ENCODE data around the gene CRYBA1.

GRCh38 chr17:29233301-29233700 is 13.4 kb upstream of the CRYBA1 start:
- no peak for TF ChIP-seq SUZ12 (IDR thresholded peaks at IDR 0.05; ENCODE audit: low read length)
- TF ChIP-seq SIN3A (conservative IDR thresholded peaks at IDR 0.05 in 1 of 2, IDR thresholded peaks at IDR 0.05 in 1 of 2; ENCODE audit: low read depth in 1 of 2, low read length in 2 of 2): no peak
- TF ChIP-seq MAFK (IDR thresholded peaks at IDR 0.05; ENCODE audit: low read depth, low read length): no peak
- no peak for TF ChIP-seq POLR2AphosphoS5 (IDR thresholded peaks at IDR 0.05; ENCODE audit: low read depth, low read length)
- TF ChIP-seq POLR2A (IDR thresholded peaks at IDR 0.05; ENCODE audit: control extremely low read depth in 1 of 2, low read depth in 2 of 2, low read length in 2 of 2): no peak
- no peak for TF ChIP-seq CTCF (IDR thresholded peaks at IDR 0.05; ENCODE audit: control extremely low read depth in 1 of 3, insufficient read depth in 1 of 3, low read depth in 1 of 3, low read length in 3 of 3)
- no peak for TF ChIP-seq YY1 (IDR thresholded peaks at IDR 0.05; ENCODE audit: low read depth, low read length)
- no peak for TF ChIP-seq SP4 (IDR thresholded peaks at IDR 0.05; ENCODE audit: low read length)
